SK-MEL-5 (cell line): ENCODE measurements around the gene TECPR2. TPM values are rescaled to one million over a fixed set of nuclear protein-coding genes. Genes with fewer than 3 reads are reported as not detected.
A peak's percentile ranks its signal among the peaks of the same experiment; 100 is the strongest.

Experiments
- DNase-seq: peaks from one replicate; pipeline ENCODE4 v3.0.0-alpha.2; 2016; ENCODE audit warnings: low read depth, low spot score
- in situ Hi-C: cut with HindIII; loops from 2 replicates; pipeline ENCODE4 v1.10.0; 2016; ENCODE audit warnings: low sequenced_read_pairs, high pct_unique_total_duplicates, low pct_unique_long_range_greater_than_20kb
- total RNA-seq: library from RNA; depleted of rRNA; stranded (reverse); fragments of >200 nt; shearing (Covaris generic); gene quantifications from 2 replicates; pipeline ENCODE4 v1.2.3, GENCODE V29; 2014

TECPR2 gene
- total RNA-seq, 1 experiment from 2014 or later, result 22.7 TPM

DNA sequence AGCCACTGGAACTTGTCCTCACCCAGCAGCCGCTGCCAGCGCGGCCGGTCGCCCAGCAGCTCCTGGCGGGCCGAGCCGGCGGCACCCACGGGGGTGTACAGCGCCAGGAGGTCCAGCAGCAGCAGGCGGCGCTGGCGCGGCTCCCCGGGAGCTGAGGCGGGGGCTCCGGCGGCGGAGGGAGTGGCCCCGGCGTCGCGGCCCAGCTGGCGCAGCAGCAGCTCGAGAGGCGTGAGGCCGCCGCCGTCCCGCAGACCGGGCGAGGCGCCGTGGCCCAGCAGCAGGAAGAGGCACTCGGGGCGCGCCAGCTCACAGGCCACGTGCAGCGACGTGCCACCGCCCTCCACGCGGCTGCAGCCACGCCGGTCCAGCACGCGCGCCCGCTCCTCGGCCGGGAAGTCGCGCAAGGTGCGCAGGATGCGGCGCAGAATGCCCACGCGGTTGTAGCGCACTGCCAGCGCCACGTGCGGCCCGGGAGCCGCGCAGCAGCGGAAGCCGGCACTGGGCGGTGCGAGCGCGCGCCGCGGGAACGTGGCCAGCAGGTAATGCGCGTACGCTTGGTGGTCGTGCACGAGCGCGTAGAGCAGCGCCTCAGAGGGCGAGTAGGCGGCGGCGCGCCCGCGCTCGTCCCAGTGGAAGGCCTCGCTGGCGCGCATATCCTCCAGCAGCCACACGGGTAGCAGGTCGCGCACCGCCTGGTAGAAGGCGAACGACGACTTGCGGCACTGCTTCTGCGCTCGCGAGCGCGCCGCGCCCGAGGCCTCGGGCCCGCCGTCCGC, 144.5 kb downstream of the TECPR2 start:
- DNase-seq, result no peak

DNA sequence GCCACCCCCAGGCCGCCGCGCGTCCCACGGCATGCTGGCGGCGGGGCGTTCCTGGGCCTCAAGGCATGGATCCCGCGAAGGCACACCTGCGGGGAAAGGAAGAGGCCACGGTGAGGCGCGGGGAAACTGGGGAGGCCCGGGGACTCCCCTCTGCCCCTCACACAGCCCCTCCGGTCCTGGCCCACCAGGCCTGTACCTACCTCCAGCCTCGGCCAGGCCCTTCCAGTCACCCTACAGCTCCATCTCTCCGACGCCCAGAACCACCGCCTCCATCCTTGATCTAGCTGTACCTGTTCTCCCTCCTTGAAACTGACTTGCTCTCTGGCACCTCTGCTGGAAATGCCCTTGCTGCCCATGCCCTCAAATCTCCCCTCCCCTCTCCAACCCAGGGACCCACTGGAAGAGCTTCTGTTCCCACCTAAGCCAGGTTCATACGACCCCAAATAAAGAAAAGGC, 145.1 kb downstream of the TECPR2 start:
- in situ Hi-C loops, result no loop called here
- DNase-seq, result no peak

More for the DNA sequence above, 144.5 kb downstream of the TECPR2 start:
- in situ Hi-C loops, result no loop called here

DNA sequence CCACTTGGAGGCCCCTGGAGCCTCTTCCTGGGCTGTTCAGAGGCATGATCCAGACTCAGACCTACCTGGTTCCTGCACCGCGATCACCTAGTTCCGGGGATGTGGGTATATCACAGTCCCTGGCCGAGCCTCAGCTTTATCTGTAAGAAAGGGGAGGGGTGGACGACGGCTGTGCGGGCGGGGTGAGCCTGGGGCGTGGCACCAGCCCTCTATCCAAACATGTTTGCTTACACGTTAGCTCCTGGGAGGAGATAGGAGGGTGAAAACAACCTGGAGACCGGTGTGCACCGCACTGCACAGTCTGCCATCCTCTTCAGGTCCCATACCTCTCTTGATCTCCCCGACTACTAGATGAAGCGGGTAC, 145.7 kb downstream of the TECPR2 start:
- peak; percentile 38 for DNase-seq
- in situ Hi-C loops, result no loop called here

DNA sequence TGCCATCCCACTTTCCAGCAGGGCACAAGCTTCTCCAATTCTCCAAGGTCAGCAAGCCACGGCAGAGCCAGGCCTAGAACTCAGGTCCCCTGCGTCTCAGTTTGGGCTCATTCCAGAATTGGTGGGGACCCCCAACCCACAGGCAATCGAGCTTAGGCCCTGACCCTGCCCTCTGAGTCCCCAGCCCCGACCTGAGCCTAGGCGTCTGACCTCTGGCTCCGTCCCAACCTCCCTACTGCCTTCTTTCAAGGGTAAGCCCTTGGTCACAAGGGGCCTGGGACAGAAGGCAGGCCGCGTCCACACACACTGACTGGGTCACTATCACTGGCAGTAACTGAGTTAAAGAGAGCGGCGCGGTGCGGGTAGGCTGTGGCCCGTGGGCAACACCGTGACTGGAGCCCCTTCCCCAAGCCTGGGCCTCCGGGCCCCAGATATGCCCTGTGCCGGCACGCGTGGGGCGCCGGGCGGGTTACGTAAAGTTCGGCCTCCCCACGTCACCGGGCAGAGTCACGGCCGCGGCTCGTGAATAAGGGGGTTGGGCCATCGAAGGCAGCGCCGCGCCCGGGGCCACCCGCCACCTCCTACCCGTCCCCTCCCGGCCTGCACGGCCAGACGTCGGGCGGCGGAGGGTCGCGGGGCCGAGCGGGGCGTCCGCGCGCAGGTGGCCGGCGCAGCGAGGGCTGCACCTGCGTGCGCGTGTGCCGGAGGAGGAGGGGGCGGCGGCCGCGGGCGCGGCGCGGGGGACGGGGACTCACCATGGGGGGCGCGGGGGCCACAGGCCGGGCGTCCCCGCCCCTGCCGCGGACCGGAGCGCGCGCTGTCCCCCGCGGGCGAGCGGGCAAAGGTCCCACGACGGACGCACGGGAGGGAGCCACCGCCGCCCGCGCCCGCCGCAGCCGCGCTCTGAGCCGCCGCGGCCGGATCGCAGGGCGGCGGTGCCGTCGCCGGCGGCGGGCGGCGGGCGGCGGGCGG, 146.3 kb downstream of the TECPR2 start:
- peak; percentile 39 for DNase-seq
- in situ Hi-C loops, result no loop called here

DNA sequence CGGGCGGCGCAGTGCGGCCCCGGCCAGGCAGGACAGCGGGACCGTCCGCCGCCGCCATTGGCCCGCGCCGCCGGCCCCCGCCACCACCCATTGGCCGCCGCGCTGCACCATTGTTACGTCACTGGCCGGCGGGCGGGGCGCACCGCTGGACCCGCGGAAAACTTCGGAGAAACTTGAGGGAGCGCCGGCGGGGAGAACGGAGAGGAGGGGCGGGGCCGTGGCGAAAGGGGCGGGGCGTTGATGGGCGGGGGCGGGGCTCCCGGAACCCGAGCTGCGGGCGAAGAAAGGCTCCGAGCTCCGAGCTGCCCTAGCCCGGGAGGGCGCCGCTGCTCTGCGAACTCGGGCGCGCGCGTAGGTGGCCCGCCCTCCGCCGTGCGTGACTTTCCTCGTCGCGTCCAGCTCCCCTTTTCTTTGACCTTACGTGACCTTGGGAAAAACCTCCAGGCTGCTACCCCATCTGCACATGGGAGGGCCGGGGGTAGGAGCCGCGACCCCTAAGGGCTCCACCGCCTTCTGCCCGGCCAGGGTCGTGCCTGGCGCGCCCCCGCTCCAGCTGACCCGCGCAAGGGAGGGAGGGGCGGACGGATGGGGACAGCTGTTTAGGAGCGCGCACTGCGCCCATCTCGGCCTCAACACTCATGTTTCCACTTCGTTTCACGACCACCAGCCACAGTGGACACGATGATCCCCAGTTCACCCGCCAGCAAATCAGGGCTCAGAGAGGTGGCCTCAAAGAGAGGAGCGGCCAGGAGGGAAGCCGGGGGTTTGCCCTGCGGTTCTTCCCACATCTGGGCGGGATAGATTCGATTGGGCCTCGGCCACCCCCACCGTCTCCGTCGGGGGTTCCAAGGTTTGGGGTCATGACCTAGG, 147.2 kb downstream of the TECPR2 start, which contains the start of gene ANKRD9:
Gene ANKRD9, minus strand, starts transcription at position 31 of the 870 bp plus-strand sequence. CDS start 1,887 bp downstream, outside the sequence.
- DNase-seq, result peak; percentile 94
- in situ Hi-C loops, result loop anchor here (10.0 kb wide), 1 partner anchor 65 kb away; no protein-coding TSS in a partner anchor

GRCh38 chr14:102510616-102511520, 148.1 kb downstream of the TECPR2 start:
- peak; percentile 61 for DNase-seq
- in situ Hi-C loops, result loop anchor here (10.0 kb wide), 1 partner anchor 66 kb away; no protein-coding TSS in a partner anchor

- no peak for DNase-seq
- in situ Hi-C loops, result loop anchor here (10.0 kb wide), 1 partner anchor 67 kb away; no protein-coding TSS in a partner anchor
Measured at GRCh38 chr14:102511538-102511937, 148.8 kb downstream of the TECPR2 start.

- DNase-seq, result no peak
- in situ Hi-C loops, result loop anchor here (10.0 kb wide), 1 partner anchor 68 kb away; no protein-coding TSS in a partner anchor
Measured at GRCh38 chr14:102512793-102513300, 150.1 kb downstream of the TECPR2 start.

- no peak for DNase-seq
- in situ Hi-C loops, result loop anchor here (10.0 kb wide), 1 partner anchor 69 kb away; no protein-coding TSS in a partner anchor
Measured at GRCh38 chr14:102513899-102514772, 151.4 kb downstream of the TECPR2 start.

- no peak for DNase-seq
- in situ Hi-C loops, result loop anchor here (10.0 kb wide), 1 partner anchor 70 kb away; no protein-coding TSS in a partner anchor
Measured at GRCh38 chr14:102514987-102515733, 152.4 kb downstream of the TECPR2 start.

- in situ Hi-C loops, result loop anchor here (10.0 kb wide), 1 partner anchor 72 kb away; no protein-coding TSS in a partner anchor
Measured at GRCh38 chr14:102516531-102517391, 154.0 kb downstream of the TECPR2 start.

DNA sequence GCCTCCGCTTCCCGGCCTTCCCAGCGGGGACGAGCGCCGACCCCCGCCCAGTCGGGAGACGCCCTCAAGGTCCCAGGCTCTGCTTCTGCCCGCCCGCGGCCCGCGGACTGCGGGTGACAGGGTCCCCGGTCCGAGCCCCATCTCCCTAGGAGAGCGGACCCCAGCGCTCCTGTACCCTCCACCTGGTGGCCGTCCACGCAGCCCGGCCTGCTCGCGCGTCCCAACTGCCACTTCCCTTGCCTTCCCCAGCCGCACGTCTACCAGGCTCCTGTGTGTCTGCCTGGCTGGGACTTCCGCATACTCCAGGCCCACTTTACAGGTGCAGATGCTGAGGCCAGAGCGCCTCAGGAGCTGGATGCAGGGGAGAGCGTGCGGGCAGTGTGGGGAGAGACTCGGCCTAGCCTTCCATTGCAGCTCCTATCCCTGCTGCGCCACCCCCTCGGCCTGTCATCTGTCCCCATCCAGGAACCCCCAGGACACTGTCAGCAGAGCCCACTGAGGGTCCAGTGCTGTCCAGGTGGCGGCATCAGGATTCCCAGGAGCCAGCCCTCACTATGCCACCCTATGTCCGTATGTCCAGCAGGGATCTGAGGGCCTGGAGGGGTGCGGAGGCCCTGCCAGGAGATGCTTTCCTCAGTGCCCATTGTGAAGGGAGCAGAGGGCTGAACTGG, 154.8 kb downstream of the TECPR2 start:
- in situ Hi-C loops, result loop anchor here (10.0 kb wide), 1 partner anchor 73 kb away; no protein-coding TSS in a partner anchor
- no peak for DNase-seq

More at GRCh38 chr14:102516531-102517391, 154.0 kb downstream of the TECPR2 start:
- peak; percentile 41 for DNase-seq
